Lung (tissue), 12 donors: ENCODE results near the gene MYO18B. TPM values are rescaled to one million over a fixed set of nuclear protein-coding genes. Genes with fewer than 3 reads are reported as not detected.

Source experiments
- ATAC-seq: fragments of 200-7000 bp; cut with Tn5 transposase; one replicate; pipeline ENCODE4 v1.9.1; 2020; ENCODE audit warnings: moderate number of reproducible peaks; ENCODE audit not compliant: insufficient read depth, low FRiP score
- DNase-seq, 3 donors: peaks; one replicate each; pipeline ENCODE4 v3.0.0-alpha.2; 2013 to 2017
- H3K27ac ChIP-seq, 2 donors: one replicate each; pipeline ENCODE4 v1.5.1; 2013; ENCODE audit warnings: mild to moderate bottlenecking in 2 of 2, moderate library complexity in 2 of 2, control low read depth in 1 of 2, inconsistent platforms in 1 of 2, low read depth in 1 of 2, low read length in 1 of 2
- H3K27me3 ChIP-seq, 3 donors: one replicate each; pipeline ENCODE4 v1.5.1; 2013; ENCODE audit warnings: low read length in 2 of 3; ENCODE audit not compliant: control insufficient read depth in 3 of 3, insufficient read depth in 3 of 3
- H3K36me3 ChIP-seq, 4 donors: one replicate each; pipeline ENCODE4 v1.5.1; 2013; ENCODE audit warnings: low read length in 4 of 4, mild to moderate bottlenecking in 1 of 4, moderate library complexity in 1 of 4; ENCODE audit not compliant: control insufficient read depth in 4 of 4, insufficient read depth in 4 of 4
- H3K4me1 ChIP-seq, 5 donors: one replicate each; pipeline ENCODE4 v1.5.1; 2013; ENCODE audit warnings: low read length in 5 of 5, mild to moderate bottlenecking in 2 of 5, moderate library complexity in 1 of 5; ENCODE audit not compliant: control insufficient read depth in 5 of 5, insufficient read depth in 5 of 5
- H3K4me3 ChIP-seq: one replicate; pipeline ENCODE4 v1.5.1; 2013; ENCODE audit warnings: mild to moderate bottlenecking, control low read depth, moderate library complexity
- H3K9ac ChIP-seq, 2 donors: one replicate each; pipeline ENCODE4 v1.5.1; 2013; ENCODE audit warnings: low read length in 2 of 2, control low read depth in 1 of 2; ENCODE audit not compliant: insufficient read depth in 1 of 2
- H3K9me3 ChIP-seq, 4 donors: one replicate each; pipeline ENCODE4 v1.5.1; 2013; ENCODE audit warnings: low read length in 3 of 4, mild to moderate bottlenecking in 1 of 4, moderate library complexity in 1 of 4; ENCODE audit not compliant: control insufficient read depth in 4 of 4, insufficient read depth in 3 of 4
- WGBS, 2 donors: extraction: QIAGEN DNeasy Blood & Tissue Kit; methylation state at CpG; one replicate each; pipeline ENCODE4 v1.1.7; 2013; 5-methylcytosine and 5-hydroxymethylcytosine counted together
- polyA plus RNA-seq, 2 donors: library from polyadenylated mRNA; stranded (reverse); fragments of 200-250 nt; gene quantifications; one replicate each; pipeline ENCODE4 v1.2.1, GENCODE V29; 2013
- total RNA-seq, 2 donors: library from RNA; depleted of rRNA in 1 of 2; stranded (reverse); fragments of >200 nt in 1 of 2; gene quantifications; one replicate each; pipeline ENCODE4 v1.2.1, GENCODE V29; 2014 to 2021
- TF ChIP-seq, protein P1 (sequence below): IDR thresholded peaks from 2 replicates; pipeline ENCODE4 v1.5.1; 2012; ENCODE audit warnings: mild to moderate bottlenecking; ENCODE audit errors: control extremely low read depth, extremely low read depth
- donor health status: control.
- donor health status: control.
- donor health status: Bipolar disorder and iron deficiency.
- donor health status: healthy.
- donor health status: DM: yes; HTN: yes; CAD: no.

MYO18B gene
- total and polyA plus RNA-seq, 4 donors: 0.02 to 0.71 (median 0.07) TPM

DNA sequence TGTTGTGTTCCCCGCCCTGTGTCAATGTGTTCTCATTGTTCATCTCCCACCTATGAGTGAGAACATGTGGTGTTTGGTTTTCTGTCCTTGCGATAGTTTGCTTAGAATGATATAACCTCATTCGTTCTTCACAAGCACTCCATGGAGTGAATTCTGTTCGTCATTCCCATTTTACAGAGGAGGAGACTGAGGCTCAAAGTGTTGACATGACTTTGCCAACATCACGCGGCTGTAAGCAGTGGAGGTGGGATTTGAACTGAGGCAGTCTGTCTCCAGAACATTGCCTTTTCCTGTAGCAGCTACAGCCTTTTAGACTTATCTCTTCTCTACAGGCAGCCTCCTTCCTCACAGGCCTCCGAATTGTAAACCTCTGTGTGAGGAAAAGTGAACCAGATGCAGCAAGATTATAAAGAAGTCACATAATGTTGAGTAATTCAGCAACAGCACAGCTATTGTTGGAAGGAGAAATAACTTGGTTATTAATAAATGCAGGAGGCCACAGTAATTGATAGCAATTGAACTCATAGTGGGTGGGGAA lies 74.6 kb downstream of the MYO18B start:
- no peak for ATAC-seq
- Histone ChIP-seq H3K4me1 (no peaks in the 10 kb centered on the region), H3K27me3 (peaks cover 0 to 4% (median 4%) of the 10 kb centered on the region in 3 donors), H3K9me3 (peaks cover 0 to 2% (median 0%) of the 10 kb centered on the region in 4 donors), H3K36me3 (peaks cover 0 to 15% (median 0%) of the 10 kb centered on the region in 4 donors), H3K4me3 (no peak overlapping the region), H3K27ac (no peak overlapping the region), H3K9ac (no peak overlapping the region)
- 74 to 78% methylated on average over 7 of the region's 7 CpGs for WGBS, 2 donors
- TF ChIP-seq, protein P1, sequence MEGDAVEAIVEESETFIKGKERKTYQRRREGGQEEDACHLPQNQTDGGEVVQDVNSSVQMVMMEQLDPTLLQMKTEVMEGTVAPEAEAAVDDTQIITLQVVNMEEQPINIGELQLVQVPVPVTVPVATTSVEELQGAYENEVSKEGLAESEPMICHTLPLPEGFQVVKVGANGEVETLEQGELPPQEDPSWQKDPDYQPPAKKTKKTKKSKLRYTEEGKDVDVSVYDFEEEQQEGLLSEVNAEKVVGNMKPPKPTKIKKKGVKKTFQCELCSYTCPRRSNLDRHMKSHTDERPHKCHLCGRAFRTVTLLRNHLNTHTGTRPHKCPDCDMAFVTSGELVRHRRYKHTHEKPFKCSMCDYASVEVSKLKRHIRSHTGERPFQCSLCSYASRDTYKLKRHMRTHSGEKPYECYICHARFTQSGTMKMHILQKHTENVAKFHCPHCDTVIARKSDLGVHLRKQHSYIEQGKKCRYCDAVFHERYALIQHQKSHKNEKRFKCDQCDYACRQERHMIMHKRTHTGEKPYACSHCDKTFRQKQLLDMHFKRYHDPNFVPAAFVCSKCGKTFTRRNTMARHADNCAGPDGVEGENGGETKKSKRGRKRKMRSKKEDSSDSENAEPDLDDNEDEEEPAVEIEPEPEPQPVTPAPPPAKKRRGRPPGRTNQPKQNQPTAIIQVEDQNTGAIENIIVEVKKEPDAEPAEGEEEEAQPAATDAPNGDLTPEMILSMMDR: no peak
- DNase-seq: no peak

DNA sequence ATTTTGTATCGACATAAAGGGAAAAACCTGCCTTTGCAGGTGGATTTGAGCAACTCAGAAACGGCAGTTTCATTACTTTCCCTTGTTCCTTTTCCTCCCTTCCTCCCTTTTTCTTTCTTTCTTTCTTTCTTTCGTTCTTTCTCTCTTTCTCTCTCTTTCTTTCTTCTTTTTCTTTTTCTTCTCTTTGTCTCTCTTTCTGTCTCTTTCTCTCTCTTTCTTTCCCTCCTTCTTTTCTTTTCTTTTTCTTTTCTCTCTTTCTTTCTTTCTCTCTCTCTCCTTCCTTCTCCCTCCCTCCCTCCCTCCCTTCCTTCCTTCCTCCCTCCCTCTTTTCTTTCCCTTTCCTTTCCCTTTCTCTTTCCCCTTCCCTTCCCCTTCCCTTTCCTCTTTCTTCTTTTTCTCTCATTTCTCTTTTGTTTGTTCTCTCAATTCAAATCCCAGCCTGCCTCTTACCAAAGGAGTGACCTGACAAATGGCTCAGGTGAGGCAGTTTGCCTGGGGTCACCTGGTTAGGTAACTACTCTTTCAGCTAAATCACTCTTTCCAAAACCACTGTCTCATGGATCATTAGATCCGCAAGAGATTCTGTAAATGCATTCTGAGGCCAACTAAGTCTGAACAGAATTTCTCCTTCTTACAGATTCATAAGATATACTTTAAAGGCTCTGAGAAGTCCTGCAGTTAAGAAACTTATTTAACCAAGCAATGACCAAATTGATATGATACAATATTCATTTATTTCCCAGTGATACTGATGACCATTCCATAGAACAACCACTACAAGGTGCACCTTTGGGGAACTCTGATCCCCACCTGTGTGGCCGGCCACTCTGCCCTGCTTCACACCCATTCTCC lies 75.3 kb downstream of the MYO18B start:
- H3K9ac ChIP-seq: no peak overlapping the region
- no peak overlapping the region for H3K27ac ChIP-seq
- no peak overlapping the region for H3K4me3 ChIP-seq
- ATAC-seq (no peak), DNase-seq (no peak)
- peaks cover 0 to 3% (median under 1%) of the 10 kb centered on the region in 4 donors for H3K9me3 ChIP-seq
- no peaks in the 10 kb centered on the region for H3K4me1 ChIP-seq
- peaks cover 0 to 4% (median 3%) of the 10 kb centered on the region in 3 donors for H3K27me3 ChIP-seq
- H3K36me3 ChIP-seq: peaks cover 0 to 18% (median 0%) of the 10 kb centered on the region in 4 donors
- TF ChIP-seq, protein P1: no peak
- WGBS, 2 donors: 74 to 83% methylated on average over 5 of the region's 5 CpGs

DNA sequence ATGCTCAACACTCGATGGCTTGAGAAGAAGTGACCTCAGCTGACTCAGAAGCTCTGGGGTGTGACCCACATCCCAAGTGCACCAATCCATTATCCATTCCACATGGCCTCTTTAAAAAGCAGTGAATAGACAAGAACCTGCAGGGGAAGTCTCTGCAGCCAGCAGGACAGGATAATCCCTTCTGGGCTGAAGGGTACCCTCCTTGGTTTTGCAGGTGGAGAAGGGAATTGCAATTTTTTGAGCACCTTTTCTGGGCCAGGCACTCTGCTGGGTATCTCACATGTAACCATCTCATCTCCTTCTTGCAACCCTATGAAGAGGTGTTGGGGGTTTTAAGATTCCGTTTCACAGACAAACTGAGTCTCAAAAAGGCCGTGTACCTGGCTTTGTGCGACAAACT lies 76.6 kb downstream of the MYO18B start:
- H3K27me3 ChIP-seq: peaks cover 0 to 4% (median 3%) of the 10 kb centered on the region in 3 donors
- 86 to 93% methylated on average over 4 of the region's 4 CpGs for WGBS, 2 donors
- ATAC-seq: no peak

More for the DNA sequence above, 76.6 kb downstream of the MYO18B start:
- DNase-seq: no peak
- Histone ChIP-seq H3K9me3 (peaks cover 0 to 4% (median under 1%) of the 10 kb centered on the region in 4 donors), H3K9ac (no peak overlapping the region), H3K36me3 (peaks cover 0 to 18% (median 0%) of the 10 kb centered on the region in 4 donors), H3K4me3 (no peak overlapping the region), H3K4me1 (no peaks in the 10 kb centered on the region), H3K27ac (no peak overlapping the region)
- TF ChIP-seq, protein P1: no peak
